AG04450 (cell line): ENCODE results near the gene SUSD3. TPM values are rescaled to one million over a fixed set of nuclear protein-coding genes. Genes with fewer than 3 reads are reported as not detected.

Experiments used
- CTCF ChIA-PET: fragments of 300-600, 350-600 bp; formaldehyde crosslinking; extraction: SDS; loops from one replicate; lab custom pipeline; 2022; ENCODE audit warnings: antibody characterized with exemption, inconsistent platforms; lab: Charles Lee
- POLR2A ChIA-PET: fragments of 350-600 bp; formaldehyde crosslinking; extraction: SDS; loops from one replicate; lab custom pipeline; 2021; ENCODE audit warnings: antibody characterized with exemption, inconsistent platforms; lab: Yijun Ruan, JAX
- DNase-seq: peaks from one replicate; pipeline ENCODE4 v3.0.0-alpha.2; 2011; ENCODE audit warnings: low read depth, low spot score
- H3K27ac ChIP-seq: one replicate; pipeline ENCODE4 v1.5.1; 2012; ENCODE audit warnings: low read depth, low read length, control low read depth
- H3K27me3 ChIP-seq: one replicate; pipeline ENCODE4 v1.6.0; 2012; ENCODE audit warnings: low read length; ENCODE audit not compliant: control insufficient read depth, insufficient read depth
- H3K4me3 ChIP-seq: 2 replicates; pipeline ENCODE4 v1.5.1; 2011; ENCODE audit warnings: mild to moderate bottlenecking, low read depth, low read length, control low read depth
- H3K9me3 ChIP-seq: 2 replicates; pipeline ENCODE4 v1.5.1; 2012; ENCODE audit warnings: low read length; ENCODE audit not compliant: control insufficient read depth, insufficient read depth
- CTCF ChIP-seq: IDR thresholded peaks from 2 replicates; pipeline ENCODE4 v1.5.1; 2011; ENCODE audit warnings: low read depth, low read length, control low read depth, inconsistent platforms
- polyA plus RNA-seq: library from polyadenylated mRNA; depleted of rRNA; stranded (reverse); fragments of >200 nt; gene quantifications from 2 replicates; pipeline ENCODE4 v1.2.3, GENCODE V29; 2011

The SUSD3 gene
- polyA plus RNA-seq, 1 experiment: 1.4 TPM

GRCh38 chr9:93121316-93122241, 63.1 kb downstream of the SUSD3 start:
- POLR2A ChIA-PET: no interaction called here
- DNase-seq: no peak
- CTCF ChIA-PET: no interaction called here

GRCh38 chr9:93122721-93123221, 64.3 kb downstream of the SUSD3 start:
- ChIA-PET CTCF (no interaction called here), POLR2A (no interaction called here)
- H3K27ac ChIP-seq: no peak overlapping the region
- H3K9me3 ChIP-seq: no peaks in the 10 kb centered on the region
- DNase-seq: no peak
- no peaks in the 10 kb centered on the region for H3K27me3 ChIP-seq
- no peak overlapping the region for H3K4me3 ChIP-seq
- no peak for TF ChIP-seq CTCF

More at GRCh38 chr9:93121316-93122241, 63.1 kb downstream of the SUSD3 start:
- H3K27ac ChIP-seq: no peak overlapping the region
- TF ChIP-seq CTCF: no peak
- no peaks in the 10 kb centered on the region for H3K27me3 ChIP-seq
- no peak overlapping the region for H3K4me3 ChIP-seq
- no peaks in the 10 kb centered on the region for H3K9me3 ChIP-seq

- Histone ChIP-seq H3K27ac (no peak overlapping the region), H3K27me3 (no peaks in the 10 kb centered on the region), H3K4me3 (no peak overlapping the region), H3K9me3 (no peaks in the 10 kb centered on the region)
- ChIA-PET POLR2A (no interaction called here), CTCF (no interaction called here)
- DNase-seq: no peak
- no peak for TF ChIP-seq CTCF
Measured at GRCh38 chr9:93123561-93124283, 65.2 kb downstream of the SUSD3 start.

- no peak overlapping the region for H3K27ac ChIP-seq
- no peaks in the 10 kb centered on the region for H3K27me3 ChIP-seq
- CTCF ChIA-PET: no interaction called here
- DNase-seq: no peak
- POLR2A ChIA-PET: no interaction called here
- TF ChIP-seq CTCF: no peak
- no peaks in the 10 kb centered on the region for H3K9me3 ChIP-seq
- no peak overlapping the region for H3K4me3 ChIP-seq
Measured at GRCh38 chr9:93124793-93125192, 66.3 kb downstream of the SUSD3 start.
